ENCODE results near the gene SV2C.

DNA sequence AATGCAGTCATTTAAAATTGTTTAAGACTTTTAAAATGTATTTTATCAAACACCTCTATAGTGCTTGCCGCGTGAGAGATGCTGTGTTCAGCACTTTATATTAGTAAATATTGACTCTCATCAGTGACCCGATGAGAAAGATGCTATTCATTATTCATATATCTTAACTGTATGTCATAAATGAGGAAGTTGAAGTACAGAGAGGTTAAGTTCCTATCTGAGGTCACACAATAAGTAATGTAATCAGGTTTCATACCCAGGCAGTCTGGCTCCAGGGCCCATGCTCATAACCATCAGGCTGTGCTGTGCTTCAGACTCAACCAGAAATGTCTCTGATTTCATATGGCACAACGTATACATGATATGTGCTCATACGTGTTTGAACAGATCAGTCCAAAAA lies 119.0 kb downstream of the SV2C start:
- TF ChIP-seq CTCF (conservative IDR thresholded peaks at IDR 0.05 in 1 of 2, IDR thresholded peaks at IDR 0.05 in 1 of 2; ENCODE audit: extremely low read depth in 1 of 2, insufficient read depth in 1 of 2, low read depth in 1 of 2, low read length in 2 of 2): no peak
- no peak for TF ChIP-seq EZH2 (IDR thresholded peaks at IDR 0.05; ENCODE audit: borderline replicate concordance, low read length)

Data from mammary epithelial cell (primary cell).